GM19043 (cell line): ENCODE results near the gene CCNL1.
A peak's percentile ranks its signal among the peaks of the same experiment; 100 is the strongest.
"Not testable (repeated sequence)": the region's sequence is repeated elsewhere in the genome, so short reads cannot be mapped to it uniquely, and the experiment has no call there.

Source experiments
- ATAC-seq: cut with Tn5 transposase; IDR thresholded peaks from one replicate; pipeline ENCODE4 v1.9.1; 2021; ENCODE audit warnings: low read depth; ENCODE audit not compliant: unreplicated experiment

The CCNL1 gene

DNA sequence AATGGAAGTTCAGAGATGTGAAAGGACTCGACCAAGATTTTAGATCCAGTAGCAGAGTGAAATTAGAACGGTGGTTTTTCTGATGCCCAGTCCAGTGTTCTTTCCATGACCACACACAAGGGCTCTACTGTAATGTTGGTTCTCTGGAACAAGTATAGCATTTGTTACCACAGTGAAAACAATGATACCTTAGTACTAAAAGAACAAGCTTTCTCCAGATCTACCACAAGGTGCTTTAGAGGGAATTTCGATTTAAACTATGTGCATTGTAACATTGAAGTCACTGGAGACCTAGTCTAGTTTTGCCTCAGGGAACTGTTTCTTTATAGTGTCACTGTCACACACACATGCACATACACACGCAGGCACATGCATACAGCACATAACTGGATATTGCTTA lies 12.8 kb upstream of the CCNL1 start:
- ATAC-seq: no peak

DNA sequence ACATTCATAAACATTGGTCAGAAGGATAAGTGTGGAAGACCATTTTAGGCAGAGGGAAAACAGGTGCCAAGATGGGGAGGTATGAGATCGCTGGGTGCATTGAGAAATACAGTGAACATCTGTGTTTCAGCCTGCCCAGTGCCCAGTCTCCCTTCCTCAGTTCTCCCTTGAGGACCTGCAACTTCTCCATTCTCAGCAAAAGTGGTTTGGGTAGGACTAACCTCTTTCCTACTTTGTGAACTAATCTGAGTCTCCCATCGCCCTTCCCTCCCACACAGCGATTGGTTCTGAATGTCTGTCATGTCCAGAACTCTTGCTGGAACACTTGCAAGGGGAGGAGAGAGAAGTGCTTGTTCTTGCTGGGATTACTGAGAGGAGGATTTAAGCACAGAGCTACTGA lies 10.9 kb upstream of the CCNL1 start:
- no peak for ATAC-seq

DNA sequence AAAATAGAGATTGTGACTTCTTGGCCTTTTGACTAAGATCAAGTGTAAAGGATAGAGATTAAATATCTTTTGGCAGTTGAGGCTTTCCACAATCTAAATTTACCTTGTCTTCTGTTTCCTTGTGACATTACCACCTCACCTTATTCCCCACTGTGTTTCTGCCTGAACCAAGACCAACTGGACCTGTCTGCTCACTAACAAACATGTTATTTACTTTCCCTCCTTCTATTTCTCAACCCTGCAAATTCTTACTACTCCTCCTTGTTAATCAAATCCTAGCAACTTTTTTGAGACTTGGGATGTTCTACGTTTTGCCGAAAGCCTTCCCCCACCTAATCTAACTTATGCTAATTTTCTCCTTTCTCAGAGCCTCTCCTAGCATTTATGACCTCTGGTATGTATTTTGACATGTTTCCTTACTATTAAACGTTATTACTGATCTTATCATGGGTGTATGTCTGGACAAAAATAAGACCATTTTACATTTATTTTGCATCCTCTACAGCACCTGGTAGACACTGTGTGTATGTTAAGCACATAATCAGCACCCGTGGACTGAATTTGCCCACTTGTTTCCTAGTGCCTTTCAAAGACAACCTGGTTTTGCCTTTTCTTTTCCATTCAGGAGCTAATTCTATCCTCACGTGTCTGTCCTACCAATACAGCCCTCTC lies 7.6 kb upstream of the CCNL1 start:
- no peak for ATAC-seq

DNA sequence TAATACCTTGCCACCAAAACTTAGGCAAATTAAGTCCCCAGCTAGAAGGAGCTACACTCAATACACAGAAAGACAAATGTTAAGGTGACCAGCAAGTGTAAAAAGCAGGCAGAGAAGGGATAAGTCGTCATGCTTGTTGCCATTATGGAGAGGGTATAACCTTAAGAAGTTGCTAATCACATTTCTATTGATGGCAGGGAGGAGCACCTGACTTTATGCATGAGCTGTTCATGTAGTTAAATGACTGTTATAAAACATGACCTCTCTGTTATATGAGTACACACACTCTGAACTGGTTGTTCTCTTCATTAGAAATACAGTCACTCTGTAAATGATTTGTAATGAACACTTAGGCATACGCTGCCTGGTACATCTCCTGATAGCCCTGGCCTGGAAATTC lies 6.6 kb upstream of the CCNL1 start:
- ATAC-seq: peak; percentile 62

DNA sequence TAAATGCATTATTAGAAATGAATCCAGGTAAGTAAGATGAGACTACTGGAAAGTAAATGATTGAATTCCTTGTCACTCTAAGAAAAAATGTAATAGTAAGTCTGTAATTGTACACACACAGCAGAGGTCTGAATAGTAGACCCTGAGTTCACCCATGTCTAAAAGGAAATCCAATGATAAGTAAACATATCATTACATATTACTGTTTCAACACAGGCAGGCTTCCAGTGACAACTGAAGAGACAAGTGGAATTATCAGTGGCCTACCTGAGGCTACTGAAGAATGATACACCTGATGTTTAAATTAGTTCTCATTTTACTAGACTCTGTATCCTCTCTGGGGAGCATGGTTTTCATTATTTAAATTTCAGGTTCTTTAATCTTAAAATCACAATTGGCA lies 6.2 kb upstream of the CCNL1 start:
- ATAC-seq: peak; percentile 1

DNA sequence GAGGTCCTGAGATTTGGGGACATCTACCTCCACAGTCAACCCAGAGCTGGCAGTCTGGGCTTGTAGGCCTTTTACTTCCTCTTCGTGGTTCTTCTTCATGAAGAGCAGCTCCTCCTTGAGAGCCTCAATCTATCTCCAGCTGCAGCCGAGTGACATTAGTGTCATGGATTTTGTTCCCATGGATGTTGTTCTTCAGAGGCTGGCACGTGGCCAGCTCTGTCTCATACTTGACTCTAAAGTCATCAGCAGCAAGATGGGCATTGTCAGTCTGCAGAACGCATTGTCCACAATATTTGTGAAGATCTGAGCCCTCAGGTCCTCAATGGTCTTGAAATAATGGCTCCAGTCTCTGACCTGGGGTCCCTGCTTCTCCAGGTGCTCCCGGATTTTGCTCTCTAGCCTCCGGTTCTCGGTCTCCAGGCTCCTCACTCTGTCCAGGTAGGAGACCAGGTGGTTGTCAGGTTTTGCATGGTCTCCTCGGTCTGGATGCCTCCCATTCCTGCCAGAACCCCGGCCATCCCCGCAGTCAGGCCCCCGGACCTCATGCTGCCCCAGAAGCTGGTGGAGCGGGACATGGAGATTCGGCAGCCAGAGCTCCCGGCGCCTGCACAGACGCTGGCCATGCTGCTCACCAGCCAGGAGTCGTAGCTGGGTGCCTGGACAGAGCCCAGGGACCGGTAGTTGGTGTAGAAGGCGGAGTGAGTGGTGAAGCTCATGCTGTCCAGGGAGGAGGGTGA lies 3.4 kb upstream of the CCNL1 start:
- no peak for ATAC-seq

DNA sequence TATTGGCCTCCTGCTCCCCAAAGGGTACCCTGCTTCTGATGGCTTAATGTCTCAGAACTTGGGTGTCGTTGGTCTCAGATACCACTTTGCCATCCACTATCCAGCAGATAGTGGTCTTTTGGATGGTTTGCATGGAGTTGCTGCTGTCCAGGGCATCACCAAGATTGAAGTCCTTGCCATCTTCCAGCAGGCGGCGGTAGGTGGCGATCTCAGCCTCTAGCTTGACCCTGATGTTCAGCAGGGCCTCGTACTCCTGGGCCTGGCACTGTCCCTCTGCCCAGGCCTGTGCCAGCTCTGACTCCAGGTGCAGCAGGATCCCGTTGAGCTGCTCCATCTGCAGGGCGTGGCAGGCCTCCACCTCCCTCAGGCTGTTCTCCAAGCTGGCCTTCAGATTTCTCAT lies 2.7 kb upstream of the CCNL1 start:
- not testable (repeated sequence) for ATAC-seq

DNA sequence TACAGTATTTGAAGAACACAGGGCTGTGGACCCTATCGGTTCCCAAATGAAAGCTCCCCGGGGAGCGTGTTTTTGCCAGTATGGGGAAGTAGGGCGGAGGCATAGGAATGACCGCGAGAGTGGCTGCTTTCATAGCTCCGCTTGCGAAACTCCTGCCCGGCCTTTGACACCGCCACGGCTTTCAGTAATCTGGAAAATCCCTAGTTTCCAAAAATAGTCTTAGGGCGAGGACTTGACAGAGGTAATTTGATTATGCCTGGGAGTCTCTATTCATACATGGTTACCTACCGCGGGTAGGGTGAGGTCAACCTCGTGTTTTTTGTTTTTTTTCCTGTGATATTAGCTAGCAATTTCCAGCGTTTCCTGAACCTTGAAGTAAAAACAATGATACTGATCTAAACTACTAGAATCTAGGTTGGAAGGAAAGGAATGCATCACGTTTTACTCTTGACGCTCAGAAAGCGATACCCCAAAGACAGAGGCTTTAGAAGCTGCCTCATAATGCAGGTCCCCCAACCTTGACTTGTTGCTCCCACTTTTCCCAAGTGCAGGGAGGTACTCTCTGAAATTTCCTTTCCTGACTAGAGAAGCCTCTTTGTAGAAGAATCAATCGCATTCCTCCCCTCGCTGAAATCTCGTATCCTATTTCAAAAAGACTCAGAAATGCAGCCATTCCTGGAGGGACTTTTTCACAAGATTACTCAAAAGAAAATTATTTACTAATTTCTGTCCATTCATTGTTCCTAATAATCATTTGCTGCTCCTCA lies 894 bp upstream of the CCNL1 start:
- ATAC-seq: peak; percentile 18

DNA sequence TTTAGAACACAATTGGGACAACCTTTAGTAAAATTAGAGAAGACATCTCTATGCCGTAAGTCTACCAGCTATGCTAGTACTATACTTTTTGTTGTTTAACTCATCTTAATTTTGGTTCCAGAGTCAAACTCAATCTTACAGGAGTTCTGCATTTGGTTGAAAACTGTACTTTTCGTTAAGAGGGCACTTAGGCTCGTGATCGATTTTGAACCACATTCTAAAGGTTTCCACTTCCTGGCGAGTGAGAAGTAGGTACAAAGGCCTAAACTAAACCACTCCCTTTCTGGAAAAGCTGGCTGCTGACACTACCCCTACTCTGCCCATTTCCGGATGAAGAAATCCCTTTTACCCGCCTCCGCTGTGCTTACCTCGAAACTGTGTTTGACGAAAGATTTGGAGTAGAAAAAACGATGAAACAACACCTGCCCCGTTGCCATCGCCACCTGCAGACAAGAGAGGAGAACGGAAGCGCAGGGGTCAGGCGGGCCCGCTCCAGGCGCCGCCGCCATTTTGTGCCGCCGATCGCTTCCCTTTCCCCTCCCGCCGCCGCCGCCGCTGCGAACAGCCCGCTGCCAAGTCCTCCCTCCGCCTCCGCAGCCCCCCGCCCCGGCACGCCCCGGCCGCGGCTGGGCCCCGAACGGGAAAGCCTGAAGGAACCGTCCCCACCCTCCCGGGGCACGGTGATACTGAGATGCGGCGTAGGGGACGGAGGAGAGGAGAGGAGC lies 748 bp downstream of the CCNL1 start:
- peak; percentile 45 for ATAC-seq

DNA sequence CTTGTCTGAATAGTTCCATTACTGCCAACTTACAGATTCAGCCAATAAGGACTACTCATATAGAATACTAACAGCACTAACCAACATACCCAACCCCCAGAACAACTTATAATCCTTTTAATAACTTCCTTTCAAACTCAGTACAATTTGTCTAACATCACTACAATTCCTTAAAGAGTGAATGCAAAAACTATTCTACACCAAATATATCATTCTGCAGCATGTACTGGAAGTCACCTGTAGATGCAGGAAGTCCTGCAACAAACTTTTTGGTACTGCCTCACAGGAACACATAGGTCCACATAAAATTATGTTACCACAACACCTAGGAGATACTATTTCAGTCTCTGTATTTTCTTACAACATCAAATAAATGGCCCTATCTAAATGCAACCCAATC lies 2.1 kb downstream of the CCNL1 start:
- no peak for ATAC-seq

DNA sequence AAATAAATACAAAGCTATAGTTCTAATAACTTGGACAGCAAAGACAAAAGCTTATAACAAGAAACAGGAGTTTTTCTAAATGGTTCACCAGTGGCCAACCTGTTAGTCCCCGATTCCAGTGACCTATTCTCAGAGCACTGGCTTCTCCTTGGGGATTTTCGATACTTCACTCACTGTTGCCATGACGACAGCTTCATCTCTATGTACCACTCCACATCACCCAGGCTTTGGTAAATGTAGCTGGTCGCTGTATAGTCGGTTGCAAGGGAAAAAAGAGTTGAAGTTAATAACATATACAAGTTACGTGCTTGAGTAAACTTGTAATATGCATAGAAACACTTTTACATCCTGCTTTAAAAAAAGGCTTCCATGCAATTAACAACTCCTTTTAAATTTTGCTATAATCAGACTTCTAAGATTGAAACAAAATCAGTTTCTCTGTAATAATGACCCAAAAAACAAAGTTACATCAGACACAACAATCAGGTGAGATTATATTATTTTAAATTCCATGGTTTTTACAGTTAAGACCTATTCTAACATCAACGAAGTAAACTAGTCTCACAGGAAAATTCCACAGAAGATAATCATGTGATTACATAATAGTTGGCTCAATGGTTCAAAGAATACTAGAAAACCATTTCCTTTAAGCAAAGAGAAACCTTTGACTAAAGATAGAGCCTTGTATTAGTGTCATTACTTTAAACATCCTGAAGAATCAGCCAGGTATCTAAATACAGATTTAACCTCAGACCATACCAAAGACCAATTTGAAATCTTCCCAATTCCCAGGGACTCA lies 2.9 kb downstream of the CCNL1 start:
- no peak for ATAC-seq

DNA sequence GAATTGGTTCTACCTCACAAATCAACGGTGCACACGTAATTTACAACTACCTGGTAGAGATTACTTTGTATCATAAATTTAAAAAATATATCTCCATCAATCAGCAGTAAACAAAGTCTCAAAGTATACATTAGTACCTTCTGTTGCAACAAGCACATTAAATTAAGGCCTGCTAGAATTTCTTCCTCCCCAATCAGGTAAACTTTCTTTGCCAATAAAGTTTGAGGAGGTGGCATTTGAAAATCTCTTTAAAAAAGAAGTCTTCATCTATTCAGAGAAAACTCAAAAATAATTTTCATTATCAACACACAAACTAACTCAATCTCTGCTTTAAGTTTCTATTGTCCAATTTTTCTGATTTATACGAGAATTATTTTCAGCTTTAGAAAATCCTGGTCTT lies 4.4 kb downstream of the CCNL1 start:
- ATAC-seq: no peak

DNA sequence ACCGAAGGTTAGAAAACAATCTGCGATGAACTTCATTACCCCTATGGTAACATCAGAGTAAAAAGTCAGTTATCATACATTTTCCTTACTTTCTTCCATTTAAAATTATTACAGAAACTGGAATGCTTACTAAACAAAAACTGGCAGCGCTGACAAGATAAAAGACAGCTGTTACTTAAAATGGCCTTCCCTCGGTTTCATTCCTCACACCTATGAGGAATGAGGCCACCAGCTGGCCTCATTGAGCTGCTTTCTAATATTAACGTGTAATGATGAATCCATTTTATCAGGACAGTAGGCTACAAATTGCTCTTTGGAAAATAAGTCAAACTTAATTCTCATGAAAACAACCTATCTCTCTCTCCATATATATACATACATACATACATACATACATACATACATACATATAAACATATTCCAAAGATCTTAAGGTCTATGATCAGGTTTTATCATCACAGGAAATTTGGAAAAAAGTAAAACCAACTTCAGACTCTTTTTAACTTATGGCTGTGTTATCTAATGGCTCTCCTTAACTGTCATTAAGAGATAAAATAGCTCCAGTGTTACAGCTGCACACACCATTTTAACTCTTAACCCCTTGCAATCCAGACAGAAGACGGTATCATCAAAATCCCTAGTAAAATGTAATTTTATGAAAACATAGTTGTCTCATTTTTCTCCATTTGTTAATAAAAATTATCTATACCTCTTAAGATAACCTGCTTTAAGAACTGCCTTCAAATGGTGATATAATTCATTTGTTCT lies 5.2 kb downstream of the CCNL1 start:
- no peak for ATAC-seq

DNA sequence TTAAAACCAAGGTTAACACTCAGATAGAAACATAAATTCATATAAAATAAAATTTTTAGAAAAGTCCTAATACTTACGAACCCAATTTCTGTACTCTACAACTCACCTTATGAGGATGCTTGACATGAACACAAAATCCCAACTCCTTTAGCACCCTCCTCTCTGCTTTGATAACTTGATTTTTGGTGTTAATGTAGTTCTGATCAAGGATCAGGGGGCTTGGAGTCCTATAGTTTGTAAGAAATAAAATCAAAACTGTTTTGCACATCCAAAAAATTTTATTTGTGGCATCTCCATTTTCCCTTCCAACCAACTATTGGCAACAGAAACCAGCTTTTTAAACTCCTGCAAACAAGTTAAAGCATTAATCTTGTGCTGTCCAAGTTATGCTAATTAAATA lies 7.0 kb downstream of the CCNL1 start:
- no peak for ATAC-seq

DNA sequence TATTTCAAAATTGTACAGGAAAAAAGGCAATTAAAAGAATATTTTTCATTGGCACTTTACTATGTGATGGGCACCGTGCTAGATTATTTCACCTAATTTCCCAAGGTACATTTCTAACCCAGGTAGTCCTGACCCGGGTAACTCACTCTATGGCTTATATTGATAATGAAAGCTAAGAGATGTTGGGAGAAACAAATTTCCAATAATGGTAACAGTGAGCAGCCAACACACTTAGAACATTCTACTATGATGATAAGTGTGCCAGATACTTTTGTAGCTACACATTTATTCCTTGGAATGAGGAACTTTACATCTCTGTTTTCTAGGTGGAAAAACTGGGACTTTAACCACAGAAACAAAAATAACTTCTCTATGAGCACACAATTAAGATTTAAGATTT lies 7.5 kb downstream of the CCNL1 start:
- no peak for ATAC-seq

DNA sequence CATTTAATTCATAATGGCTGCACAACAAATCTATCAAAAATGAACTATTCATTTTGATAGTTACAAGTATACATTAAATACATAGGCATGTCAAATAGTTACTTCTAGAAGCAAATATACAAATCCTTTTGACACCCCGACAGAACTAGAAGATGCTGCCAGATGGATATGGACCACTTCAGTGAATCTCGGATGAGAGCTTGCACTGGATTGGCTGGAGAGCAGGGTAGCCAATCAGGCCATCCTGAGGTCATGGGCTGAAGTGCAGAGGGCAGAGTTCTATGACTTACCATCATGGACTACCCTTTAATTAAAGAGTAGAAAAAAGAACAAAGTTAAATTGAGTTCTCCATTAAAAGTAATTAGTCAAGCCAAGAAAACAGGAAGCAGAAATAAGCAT lies 8.3 kb downstream of the CCNL1 start:
- ATAC-seq: no peak

DNA sequence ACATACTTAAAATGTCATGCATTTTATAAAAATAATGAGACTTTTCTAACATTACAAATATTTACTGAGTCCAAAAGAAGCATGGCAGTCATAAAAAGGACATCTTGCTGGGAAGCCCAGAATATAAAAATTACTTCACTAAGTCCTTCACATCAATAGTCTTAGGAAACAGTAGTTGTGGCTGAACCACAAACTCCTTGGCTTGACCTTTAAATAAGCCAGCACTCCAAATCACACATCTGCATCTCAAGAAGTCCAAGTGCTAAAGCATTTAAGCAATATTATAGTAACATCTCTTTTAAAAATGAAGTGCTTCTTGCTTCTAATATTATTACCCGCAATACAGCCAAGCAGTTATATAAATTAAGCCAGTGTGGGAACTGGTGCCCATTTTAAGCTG lies 8.8 kb downstream of the CCNL1 start:
- ATAC-seq: no peak

DNA sequence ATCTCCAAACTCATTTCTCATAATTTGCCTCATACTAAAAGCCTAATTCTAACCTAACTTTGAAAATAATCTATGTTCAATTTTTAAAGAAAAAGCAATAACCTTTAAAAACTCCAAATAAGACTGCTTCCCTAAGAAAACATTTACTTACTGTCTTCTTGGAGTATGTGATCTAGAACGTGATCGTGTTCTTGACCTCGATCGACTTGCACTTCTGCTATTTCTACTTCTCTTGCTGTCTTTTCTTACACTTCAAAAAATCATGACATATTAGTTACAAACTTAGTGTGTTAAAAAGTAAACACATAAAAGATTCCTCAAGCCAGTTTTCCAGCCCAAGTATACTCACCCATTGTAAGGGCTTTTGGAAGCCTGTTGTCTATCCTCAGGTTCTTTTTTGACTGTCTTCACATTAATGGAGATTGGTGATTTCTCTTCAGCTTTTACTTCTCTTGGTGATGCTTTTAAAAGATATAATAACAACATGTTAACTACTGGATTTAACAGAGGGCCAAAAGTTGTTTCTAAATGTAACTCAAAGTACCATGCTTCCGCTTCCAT lies 10.7 kb downstream of the CCNL1 start:
- ATAC-seq: no peak

DNA sequence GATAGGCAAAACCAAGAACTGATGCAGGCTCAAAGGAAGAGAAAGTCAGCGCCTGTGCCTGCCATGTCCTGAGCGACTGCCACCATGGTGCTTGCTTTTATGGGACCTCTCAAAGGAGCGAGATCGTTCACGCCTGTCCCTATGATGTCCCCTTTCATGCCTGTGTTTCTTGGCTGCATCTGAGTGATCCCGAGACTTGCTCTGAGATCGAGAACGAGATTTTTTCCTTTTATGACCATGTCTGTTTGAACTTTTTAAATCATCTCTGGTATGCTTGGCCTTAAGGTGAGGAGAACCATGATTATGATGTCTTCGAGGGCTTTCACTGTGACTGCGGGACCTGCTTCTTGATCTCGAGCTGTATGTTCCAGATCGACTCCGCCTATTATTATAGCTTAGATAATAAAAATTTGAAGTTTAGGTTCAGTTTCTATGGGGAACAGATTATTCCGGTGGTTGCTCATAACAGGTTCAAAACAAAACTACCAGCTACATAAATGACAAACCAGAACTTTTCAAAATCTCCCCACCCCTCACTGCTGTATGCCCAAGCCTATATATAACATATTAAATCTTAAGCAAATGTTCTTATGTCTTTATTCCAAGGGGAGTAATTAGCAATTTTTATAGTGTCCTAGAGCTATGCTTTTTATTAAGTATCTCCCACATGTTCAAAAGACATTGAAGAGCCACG lies 11.6 kb downstream of the CCNL1 start:
- ATAC-seq: no peak
